ENCODE measurements around the gene MYLK.
A peak's percentile ranks its signal among the peaks of the same experiment; 100 is the strongest.

MYLK gene

GRCh38 chr3:123881771-123882170 lies 2.4 kb downstream of the MYLK start:
- Histone ChIP-seq H3K27ac (replicated peaks) (no peak overlapping the region), H3K4me3 (replicated peaks; ENCODE audit: insufficient read depth, low read length) (no peak overlapping the region), H3K27me3 (ENCODE audit: insufficient read depth, poor library complexity, severe bottlenecking) (peaks cover 22% of the 10 kb centered on the region)
- no peak for DNase-seq (ENCODE audit: low read depth in 1 of 2, low spot score in 1 of 2)
- TF ChIP-seq CTCF (IDR thresholded peaks at IDR 0.05; ENCODE audit: insufficient read depth, low read length): no peak
- no peak for TF ChIP-seq GABPA (IDR thresholded peaks at IDR 0.05; ENCODE audit: low read depth)
- no peak for TF ChIP-seq POLR2AphosphoS5 (IDR thresholded peaks at IDR 0.05; ENCODE audit: low read depth)
- TF ChIP-seq SPI1 (IDR thresholded peaks at IDR 0.05; ENCODE audit: borderline replicate concordance, low read depth): no peak
- no peak for TF ChIP-seq REST (IDR thresholded peaks at IDR 0.05; ENCODE audit: insufficient replicate concordance, low read depth)

GRCh38 chr3:123880998-123881561 lies 3.1 kb downstream of the MYLK start:
- no peak for DNase-seq (ENCODE audit: low read depth in 1 of 2, low spot score in 1 of 2)

GRCh38 chr3:123878807-123879206 lies 5.3 kb downstream of the MYLK start:
- H3K27ac ChIP-seq (replicated peaks): no peak overlapping the region
- no peak for DNase-seq (ENCODE audit: low read depth in 1 of 2, low spot score in 1 of 2)
- TF ChIP-seq POLR2AphosphoS5 (IDR thresholded peaks at IDR 0.05; ENCODE audit: low read depth) (no peak), SPI1 (IDR thresholded peaks at IDR 0.05; ENCODE audit: borderline replicate concordance, low read depth) (no peak), CTCF (IDR thresholded peaks at IDR 0.05; ENCODE audit: insufficient read depth, low read length) (no peak), GABPA (IDR thresholded peaks at IDR 0.05; ENCODE audit: low read depth) (no peak), REST (IDR thresholded peaks at IDR 0.05; ENCODE audit: insufficient replicate concordance, low read depth) (no peak)

More at GRCh38 chr3:123880998-123881561, 3.1 kb downstream of the MYLK start:
- Histone ChIP-seq H3K27ac (replicated peaks) (no peak overlapping the region), H3K27me3 (ENCODE audit: insufficient read depth, poor library complexity, severe bottlenecking) (peaks cover 22% of the 10 kb centered on the region), H3K4me3 (replicated peaks; ENCODE audit: insufficient read depth, low read length) (no peak overlapping the region)
- TF ChIP-seq CTCF (IDR thresholded peaks at IDR 0.05; ENCODE audit: insufficient read depth, low read length): peak; percentile 10
- no peak for TF ChIP-seq REST (IDR thresholded peaks at IDR 0.05; ENCODE audit: insufficient replicate concordance, low read depth)

More at GRCh38 chr3:123878807-123879206, 5.3 kb downstream of the MYLK start:
- Histone ChIP-seq H3K27me3 (ENCODE audit: insufficient read depth, poor library complexity, severe bottlenecking) (peaks cover 20% of the 10 kb centered on the region), H3K4me3 (replicated peaks; ENCODE audit: insufficient read depth, low read length) (no peak overlapping the region)

All from HL-60 (cell line).